Endothelial cell of umbilical vein (primary cell): ENCODE measurements around the gene MT2A. TPM values are rescaled to one million over a fixed set of nuclear protein-coding genes. Genes with fewer than 3 reads are reported as not detected.

ENCODE experiments used
- BruUV-seq: library from RNA; stranded (reverse); fragments of 400-500 nt; replicated peaks from 2 replicates; lab custom pipeline; 2021; lab: Mats Ljungman, UMichigan
- CTCF ChIA-PET: fragments of 300-600, 350-600 bp; sonication (Branson Sonifier 250); formaldehyde crosslinking; loops from one replicate; lab custom pipeline; 2021; ENCODE audit warnings: antibody characterized with exemption, inconsistent platforms; lab: Charles Lee
- POLR2A ChIA-PET: fragments of 300-600, 350-600 bp; sonication (Branson Sonifier 250); formaldehyde crosslinking; loops from one replicate; lab custom pipeline; 2021; ENCODE audit warnings: antibody characterized with exemption, inconsistent platforms; lab: Charles Lee
- DNase-seq: peaks from one replicate; pipeline ENCODE4 v3.0.0-alpha.2; 2011; ENCODE audit warnings: low read depth, low spot score
- FAIRE-seq: peaks from 2 replicates; lab custom pipeline; 2011; peaks lifted over from hg19 to GRCh38; lab: Jason Lieb, UNC
- H2AFZ ChIP-seq: 2 replicates; pipeline ENCODE4 v1.6.0; 2012; ENCODE audit warnings: low read depth, low read length, control low read depth, inconsistent platforms
- H3K27ac ChIP-seq: 2 replicates; pipeline ENCODE4 v1.5.1; 2011; ENCODE audit warnings: low read depth, mild to moderate bottlenecking, control low read depth, low read length, moderate library complexity; ENCODE audit not compliant: insufficient read depth
- H3K27me3 ChIP-seq, 2 experiments: 2 replicates each; pipeline versions ENCODE4 v1.6.0 to v1.6.1; 2011; ENCODE audit warnings: low read length in 2 of 2, mixed read lengths in 1 of 2; ENCODE audit not compliant: control insufficient read depth in 2 of 2, insufficient read depth in 2 of 2
- H3K36me3 ChIP-seq, 2 experiments: 2 replicates in 1 of 2; 3 replicates in 1 of 2; pipeline ENCODE4 v1.5.1; 2011; ENCODE audit warnings: low read length in 2 of 2, mild to moderate bottlenecking in 1 of 2, moderate library complexity in 1 of 2; ENCODE audit not compliant: control insufficient read depth in 2 of 2, insufficient read depth in 2 of 2; ENCODE audit errors: extremely low read depth in 1 of 2
- H3K4me1 ChIP-seq: 3 replicates; pipeline ENCODE4 v1.5.1; 2011; ENCODE audit warnings: mild to moderate bottlenecking, low read length; ENCODE audit not compliant: control insufficient read depth, insufficient read depth; ENCODE audit errors: extremely low read depth
- H3K4me2 ChIP-seq: 2 replicates; pipeline ENCODE4 v1.6.1; 2011; ENCODE audit warnings: low read length, control low read depth, mixed read lengths; ENCODE audit not compliant: insufficient read depth
- H3K4me3 ChIP-seq, 3 experiments: fragments of 200-600 bp in 1 of 3; sonication (generic), shearing (Covaris generic) in 1 of 3; replicated peaks in 1 of 3; 2 replicates each; pipeline ENCODE4 v1.5.1; 2011 to 2016; ENCODE audit warnings: control low read depth in 3 of 3, low read length in 3 of 3, mild to moderate bottlenecking in 2 of 3, inconsistent platforms in 1 of 3, low read depth in 1 of 3, moderate library complexity in 1 of 3; ENCODE audit not compliant: insufficient read depth in 1 of 3
- H3K79me2 ChIP-seq: 2 replicates; pipeline ENCODE4 v1.6.0; 2012; ENCODE audit warnings: low read length, inconsistent platforms; ENCODE audit not compliant: control insufficient read depth, insufficient read depth
- H3K9ac ChIP-seq: replicated peaks from 2 replicates; pipeline ENCODE3; 2011; ENCODE audit warnings: low read length, control low read depth; ENCODE audit not compliant: insufficient read depth; ENCODE audit errors: extremely low read depth
- H3K9me1 ChIP-seq: replicated peaks from 3 replicates; pipeline ENCODE4 v1.6.0; 2011; ENCODE audit warnings: mild to moderate bottlenecking, low read length; ENCODE audit not compliant: control insufficient read depth, insufficient read depth; ENCODE audit errors: extremely low read depth
- H3K9me3 ChIP-seq: replicated peaks from 2 replicates; pipeline ENCODE4 v1.5.1; 2012; ENCODE audit warnings: low read length, inconsistent platforms; ENCODE audit not compliant: control insufficient read depth, insufficient read depth
- H4K20me1 ChIP-seq: replicated peaks from 2 replicates; pipeline ENCODE3; 2011; ENCODE audit warnings: mild to moderate bottlenecking, low read length; ENCODE audit not compliant: control insufficient read depth, insufficient read depth; ENCODE audit errors: extremely low read depth
- EZH2 ChIP-seq: IDR thresholded peaks from 2 replicates; pipeline ENCODE4 v1.6.1; 2012; ENCODE audit warnings: borderline replicate concordance, low read depth, mild to moderate bottlenecking, moderate library complexity, low read length, inconsistent platforms; ENCODE audit not compliant: severe bottlenecking
- FOS ChIP-seq: IDR thresholded peaks from 2 replicates; pipeline ENCODE4 v1.6.1; 2011; ENCODE audit warnings: mild to moderate bottlenecking, low read length, moderate library complexity, borderline replicate concordance; ENCODE audit not compliant: insufficient read depth
- GATA2 ChIP-seq: IDR thresholded peaks from 2 replicates; pipeline ENCODE4 v1.7.0; 2011; ENCODE audit warnings: low read depth, mild to moderate bottlenecking, moderate library complexity, mixed read lengths, low read length; ENCODE audit not compliant: insufficient read length, insufficient read depth
- JUN ChIP-seq: IDR thresholded peaks from 2 replicates; pipeline ENCODE4 v1.6.1; 2011; ENCODE audit warnings: borderline replicate concordance, low read depth; ENCODE audit not compliant: insufficient read length, insufficient read depth
- MYC ChIP-seq: IDR thresholded peaks from one replicate; pipeline ENCODE4 v1.6.1; 2011; ENCODE audit warnings: mild to moderate bottlenecking, low read depth, low read length
- POLR2A ChIP-seq: IDR thresholded peaks from 2 replicates; pipeline ENCODE4 v1.6.1; 2012; ENCODE audit warnings: low read depth, mild to moderate bottlenecking, control low read depth, low read length
- POLR2AphosphoS5 ChIP-seq: IDR thresholded peaks from 2 replicates; pipeline ENCODE4 v1.6.1; 2012; ENCODE audit warnings: low read depth, mild to moderate bottlenecking, control low read depth, low read length, moderate library complexity; ENCODE audit not compliant: insufficient read depth
- dilution Hi-C: fragments of 300-500 bp; cut with MboI; formaldehyde crosslinking; loops from one replicate; pipeline ENCODE4 v1.15.0; 2019; ENCODE audit warnings: low sequenced_read_pairs; ENCODE audit not compliant: extremely low pct_ligation_motif_present
- intact Hi-C: fragments of 100-400 bp; cut with micrococcal nuclease; formaldehyde crosslinking; loops from one replicate; pipeline ENCODE4 v1.10.0; 2022
- polyA plus RNA-seq, 4 experiments: library from polyadenylated mRNA; depleted of rRNA in 3 of 4; stranded (reverse) in 3 of 4; unstranded in 1 of 4; fragments of >200 nt; gene quantifications; 2 replicates each; pipeline versions ENCODE4 v1.2.1 to v1.2.3, GENCODE V29; 2011 to 2012; ENCODE audit warnings: missing spikeins in 1 of 4
- total RNA-seq: library from RNA; stranded (reverse); gene quantifications from 2 replicates; pipeline ENCODE4 v1.2.3, GENCODE V29; 2021
- TF ChIP-seq, protein P1 (sequence below), 2 donors: IDR thresholded peaks; 1 replicate in 1 of 2; 2 replicates in 1 of 2; pipeline ENCODE4 v1.5.1; 2011; ENCODE audit warnings: low read length in 2 of 2, mild to moderate bottlenecking in 2 of 2, moderate library complexity in 2 of 2, control low read depth in 1 of 2, inconsistent platforms in 1 of 2, low read depth in 1 of 2; ENCODE audit not compliant: insufficient read depth in 1 of 2; ENCODE audit errors: extremely low read depth in 1 of 2
- TF ChIP-seq, protein P2 (sequence below): IDR thresholded peaks from 2 replicates; pipeline ENCODE4 v1.6.1; 2011; ENCODE audit not compliant: insufficient read depth, insufficient read length

The MT2A gene
- total and polyA plus RNA-seq, 2 donors (not counting 3 experiments of a cell fraction or from before 2014, with no cell fraction given) = 276 to 1,337 TPM

DNA sequence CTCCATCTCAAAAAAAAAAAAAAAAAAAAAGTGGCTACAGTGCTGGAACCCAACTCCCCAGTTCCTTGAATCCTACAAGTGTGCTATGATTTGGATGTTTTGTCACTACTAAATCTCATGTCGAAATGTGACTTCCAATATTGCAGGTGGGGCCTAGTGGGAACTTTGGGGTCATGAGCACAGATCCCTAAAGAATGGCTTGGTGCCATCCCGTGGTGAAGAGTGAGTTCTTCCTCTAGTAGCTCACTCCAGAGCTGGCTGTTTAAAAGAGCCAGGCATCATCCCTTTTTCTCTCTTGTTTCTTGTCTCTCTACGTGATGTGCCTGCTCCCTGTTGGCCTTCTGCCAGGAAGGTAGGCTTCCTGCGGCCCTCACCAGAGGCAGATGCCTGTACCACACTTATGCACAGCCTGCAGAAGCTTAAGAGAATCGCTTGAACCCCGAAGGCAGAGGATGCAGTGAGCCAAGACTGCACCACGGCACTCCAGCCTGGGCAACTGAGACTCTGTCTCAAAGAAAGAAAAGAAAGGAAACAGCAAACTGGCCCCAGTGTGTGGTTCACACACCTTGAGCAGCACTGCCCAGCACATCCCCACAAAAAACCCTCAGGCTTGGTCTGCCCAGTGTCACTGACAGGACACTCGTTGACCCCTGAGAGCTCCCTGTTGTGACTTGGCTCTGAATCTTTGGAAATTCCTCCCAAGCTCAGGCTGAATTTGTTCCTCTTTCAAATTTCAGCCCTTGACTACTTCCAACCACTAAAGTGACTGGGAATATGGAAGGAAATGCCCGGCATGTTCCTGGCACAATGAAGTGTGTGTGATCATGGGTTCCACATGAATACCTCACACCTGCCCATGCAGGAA is 20.3 kb downstream of the MT2A start:
- CTCF ChIA-PET = interaction anchor here (0.6 to 1.9 kb wide), 7 partner anchors 16 to 81 kb away, joined by 3 to 8 read pairs (median 4); partner anchors contain the start of gene MT2A

More for the DNA sequence above, 20.3 kb downstream of the MT2A start:
- peaks cover 20% of the 10 kb centered on the region for H3K4me1 ChIP-seq
- DNase-seq (no peak), FAIRE-seq (no peak)
- no TSS peak for BruUV-seq
- H3K9ac ChIP-seq = no peak overlapping the region
- intact Hi-C loops = no loop called here
- no peak for TF ChIP-seq JUN
- TF ChIP-seq, protein P1, sequence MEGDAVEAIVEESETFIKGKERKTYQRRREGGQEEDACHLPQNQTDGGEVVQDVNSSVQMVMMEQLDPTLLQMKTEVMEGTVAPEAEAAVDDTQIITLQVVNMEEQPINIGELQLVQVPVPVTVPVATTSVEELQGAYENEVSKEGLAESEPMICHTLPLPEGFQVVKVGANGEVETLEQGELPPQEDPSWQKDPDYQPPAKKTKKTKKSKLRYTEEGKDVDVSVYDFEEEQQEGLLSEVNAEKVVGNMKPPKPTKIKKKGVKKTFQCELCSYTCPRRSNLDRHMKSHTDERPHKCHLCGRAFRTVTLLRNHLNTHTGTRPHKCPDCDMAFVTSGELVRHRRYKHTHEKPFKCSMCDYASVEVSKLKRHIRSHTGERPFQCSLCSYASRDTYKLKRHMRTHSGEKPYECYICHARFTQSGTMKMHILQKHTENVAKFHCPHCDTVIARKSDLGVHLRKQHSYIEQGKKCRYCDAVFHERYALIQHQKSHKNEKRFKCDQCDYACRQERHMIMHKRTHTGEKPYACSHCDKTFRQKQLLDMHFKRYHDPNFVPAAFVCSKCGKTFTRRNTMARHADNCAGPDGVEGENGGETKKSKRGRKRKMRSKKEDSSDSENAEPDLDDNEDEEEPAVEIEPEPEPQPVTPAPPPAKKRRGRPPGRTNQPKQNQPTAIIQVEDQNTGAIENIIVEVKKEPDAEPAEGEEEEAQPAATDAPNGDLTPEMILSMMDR (IDR thresholded peaks at IDR 0.05; ENCODE audit: extremely low read depth in 1 of 2, insufficient read depth in 1 of 2, low read depth in 1 of 2, low read length in 2 of 2) = no peak
- no peak for TF ChIP-seq POLR2AphosphoS5
- TF ChIP-seq EZH2 = no peak
- TF ChIP-seq, protein P2, sequence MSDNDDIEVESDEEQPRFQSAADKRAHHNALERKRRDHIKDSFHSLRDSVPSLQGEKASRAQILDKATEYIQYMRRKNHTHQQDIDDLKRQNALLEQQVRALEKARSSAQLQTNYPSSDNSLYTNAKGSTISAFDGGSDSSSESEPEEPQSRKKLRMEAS = no peak
- no peak for TF ChIP-seq POLR2A
- no peak for TF ChIP-seq FOS
- TF ChIP-seq MYC = no peak
- TF ChIP-seq GATA2 = no peak
- H3K79me2 ChIP-seq = peaks cover 12% of the 10 kb centered on the region
- H3K27me3 ChIP-seq = peaks cover 0 to 2% of the 10 kb centered on the region in 2 experiments
- H2AFZ ChIP-seq = no peak overlapping the region
- H3K9me3 ChIP-seq = no peaks in the 10 kb centered on the region
- H3K9me1 ChIP-seq = no peaks in the 10 kb centered on the region
- no peak overlapping the region for H3K27ac ChIP-seq
- POLR2A ChIA-PET = no interaction called here
- no peak overlapping the region for H3K4me2 ChIP-seq
- H4K20me1 ChIP-seq = no peaks in the 10 kb centered on the region
- no peaks in the 10 kb centered on the region for H3K36me3 ChIP-seq
- dilution Hi-C loops = no loop called here
- H3K4me3 ChIP-seq = no peak overlapping the region
